H1 (cell line): ENCODE data around the gene CHST11. TPM values are rescaled to one million over a fixed set of nuclear protein-coding genes. Genes with fewer than 3 reads are reported as not detected.

ENCODE experiments used
- CEBPB ChIP-seq: IDR thresholded peaks from 2 replicates; pipeline ENCODE4 v1.6.1; 2012; ENCODE audit warnings: low read depth, low read length
- KDM4A ChIP-seq: IDR thresholded peaks from one replicate; pipeline ENCODE4 v1.7.1; 2012; ENCODE audit warnings: low read depth, mild to moderate bottlenecking, moderate library complexity, low read length, inconsistent platforms; ENCODE audit not compliant: severe bottlenecking
- SIN3A ChIP-seq, 2 experiments: IDR thresholded peaks in 1 of 2; conservative IDR thresholded peaks in 1 of 2; 2 replicates each; pipeline ENCODE4 v1.6.1; 2011 to 2012; ENCODE audit warnings: low read length in 2 of 2, improper control_type of control experiment in 1 of 2, low read depth in 1 of 2, mild to moderate bottlenecking in 1 of 2
- polyA plus RNA-seq, 7 experiments: library from polyadenylated mRNA; depleted of rRNA in 3 of 7; stranded (reverse) in 5 of 7; unstranded in 2 of 7; fragments of >200 nt in 5 of 7; fragments of 200-250 nt in 2 of 7; gene quantifications; 1 replicate in 5 of 7; 2 replicates in 1 of 7; 4 replicates in 1 of 7; pipeline versions ENCODE4 v1.2.1 to v1.2.3, GENCODE V29; 2011 to 2013; ENCODE audit warnings: missing spikeins in 2 of 7, mixed read lengths in 2 of 7
- total RNA-seq: library from RNA; stranded (reverse); fragmentation: NEBNext Ultra II Directional; extraction: Animal tissue kit (Norgen Biotek cat#: 25700); gene quantifications from 2 replicates; pipeline ENCODE4 v1.2.1, GENCODE V29; 2021

Gene CHST11
- total and polyA plus RNA-seq, 2 of the 8 experiments (the other 6 are each of a cell fraction or from before 2014, with no cell fraction given): 14.4 to 20.8 TPM

DNA sequence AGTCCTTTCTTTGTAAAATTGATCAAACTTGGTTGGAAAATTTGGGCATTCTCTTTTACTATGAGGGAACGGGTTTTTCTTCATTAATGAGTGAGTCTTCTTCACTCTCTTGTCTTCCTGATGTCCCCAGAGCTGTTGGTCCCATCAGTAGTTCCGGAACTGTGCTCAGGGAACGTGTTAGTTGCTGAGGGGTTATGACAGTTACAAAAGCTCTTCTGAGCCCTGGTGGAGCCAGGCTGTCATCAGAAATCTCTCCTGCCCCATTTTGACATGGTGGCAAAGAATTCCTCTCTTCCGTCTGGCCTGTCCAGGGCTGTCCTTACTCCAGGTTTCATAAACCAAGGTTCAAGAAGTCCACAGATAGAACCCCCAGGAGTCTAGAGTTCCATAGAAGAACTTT lies 292.8 kb downstream of the CHST11 start (continued):
- no peak for TF ChIP-seq CEBPB
- no peak for TF ChIP-seq KDM4A
- TF ChIP-seq SIN3A (conservative IDR thresholded peaks at IDR 0.05 in 1 of 2, IDR thresholded peaks at IDR 0.05 in 1 of 2; ENCODE audit: low read depth in 1 of 2, low read length in 2 of 2): no peak
- TF ChIP-seq, all 59 proteins: peak for 0
